ENCODE data around the gene KIAA0513.

The KIAA0513 gene

DNA sequence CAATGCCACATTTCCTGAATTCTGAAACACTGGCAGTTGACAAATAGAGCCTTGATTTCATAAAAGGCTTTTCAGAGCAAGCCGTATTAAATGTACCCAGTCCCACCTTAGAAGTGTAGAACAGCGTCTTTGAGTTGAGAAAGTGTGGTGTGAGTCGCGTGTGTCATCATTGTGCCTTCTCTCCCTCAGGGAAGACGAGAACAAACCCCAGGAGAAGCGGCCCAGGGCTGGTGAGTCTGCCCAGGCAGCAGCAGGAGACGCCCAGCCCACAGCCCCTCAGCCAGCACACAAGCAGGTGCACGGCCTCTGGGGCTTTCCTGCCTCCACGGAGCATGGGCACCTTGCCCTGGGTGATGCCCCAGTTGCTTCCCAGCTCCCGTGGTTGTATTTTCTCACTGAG, 50.6 kb downstream of the KIAA0513 start:
- Histone ChIP-seq H3K9me3 (ENCODE audit: insufficient read depth, low read depth, low read length) (no peaks in the 10 kb centered on the region), H3K9ac (ENCODE audit: low read depth, low read length, poor library complexity, severe bottlenecking) (no peak overlapping the region), H3K4me2 (ENCODE audit: low read depth, low read length, poor library complexity, severe bottlenecking) (no peak overlapping the region), H3K27me3 (ENCODE audit: insufficient read depth, low read length, poor library complexity, severe bottlenecking) (no peaks in the 10 kb centered on the region), H3K79me2 (ENCODE audit: insufficient read depth, low read length) (no peaks in the 10 kb centered on the region), H3K4me3 (ENCODE audit: low read length, poor library complexity, severe bottlenecking) (no peak overlapping the region), H2AFZ (ENCODE audit: low read length) (no peak overlapping the region), H3K9me2 (replicated peaks; ENCODE audit: low read depth, low read length) (no peaks in the 10 kb centered on the region), H4K20me1 (ENCODE audit: insufficient read depth, low read length, poor library complexity, severe bottlenecking) (no peaks in the 10 kb centered on the region), H3F3A (ENCODE audit: low read depth) (no peaks in the 10 kb centered on the region), H3K36me3 (ENCODE audit: insufficient read depth, low read length) (no peaks in the 10 kb centered on the region), H3K4me1 (ENCODE audit: insufficient read depth, low read length, poor library complexity, severe bottlenecking) (no peaks in the 10 kb centered on the region)
- no peak for TF ChIP-seq EZH2phosphoT487 (IDR thresholded peaks at IDR 0.05; ENCODE audit: borderline replicate concordance)
- TF ChIP-seq, protein P1, sequence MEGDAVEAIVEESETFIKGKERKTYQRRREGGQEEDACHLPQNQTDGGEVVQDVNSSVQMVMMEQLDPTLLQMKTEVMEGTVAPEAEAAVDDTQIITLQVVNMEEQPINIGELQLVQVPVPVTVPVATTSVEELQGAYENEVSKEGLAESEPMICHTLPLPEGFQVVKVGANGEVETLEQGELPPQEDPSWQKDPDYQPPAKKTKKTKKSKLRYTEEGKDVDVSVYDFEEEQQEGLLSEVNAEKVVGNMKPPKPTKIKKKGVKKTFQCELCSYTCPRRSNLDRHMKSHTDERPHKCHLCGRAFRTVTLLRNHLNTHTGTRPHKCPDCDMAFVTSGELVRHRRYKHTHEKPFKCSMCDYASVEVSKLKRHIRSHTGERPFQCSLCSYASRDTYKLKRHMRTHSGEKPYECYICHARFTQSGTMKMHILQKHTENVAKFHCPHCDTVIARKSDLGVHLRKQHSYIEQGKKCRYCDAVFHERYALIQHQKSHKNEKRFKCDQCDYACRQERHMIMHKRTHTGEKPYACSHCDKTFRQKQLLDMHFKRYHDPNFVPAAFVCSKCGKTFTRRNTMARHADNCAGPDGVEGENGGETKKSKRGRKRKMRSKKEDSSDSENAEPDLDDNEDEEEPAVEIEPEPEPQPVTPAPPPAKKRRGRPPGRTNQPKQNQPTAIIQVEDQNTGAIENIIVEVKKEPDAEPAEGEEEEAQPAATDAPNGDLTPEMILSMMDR (conservative IDR thresholded peaks at IDR 0.05; ENCODE audit: low read length): no peak

DNA sequence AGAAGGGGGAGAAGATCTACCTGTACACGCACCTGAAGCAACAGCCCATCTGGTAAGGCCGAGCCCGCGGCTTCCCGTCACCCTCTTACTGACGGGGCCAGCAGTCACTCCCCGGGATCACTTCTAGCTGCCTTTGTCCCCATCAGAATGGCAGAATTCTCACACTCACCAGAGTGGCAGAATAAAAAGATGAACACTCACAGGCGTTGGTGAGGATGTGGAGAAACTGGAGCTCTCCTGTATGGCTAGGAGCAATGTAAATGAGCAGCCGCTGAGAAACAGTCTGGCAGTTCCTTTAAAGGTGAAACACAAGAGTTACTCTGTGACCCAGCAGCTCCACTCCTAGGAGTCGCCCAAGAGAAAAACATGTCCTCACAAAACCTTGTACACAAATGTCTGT, 51.4 kb downstream of the KIAA0513 start:
- no peaks in the 10 kb centered on the region for H3K4me1 ChIP-seq (ENCODE audit: insufficient read depth, low read length, poor library complexity, severe bottlenecking)
- TF ChIP-seq, protein P1 (conservative IDR thresholded peaks at IDR 0.05; ENCODE audit: low read length): no peak
- no peak for TF ChIP-seq EZH2phosphoT487 (IDR thresholded peaks at IDR 0.05; ENCODE audit: borderline replicate concordance)

DNA sequence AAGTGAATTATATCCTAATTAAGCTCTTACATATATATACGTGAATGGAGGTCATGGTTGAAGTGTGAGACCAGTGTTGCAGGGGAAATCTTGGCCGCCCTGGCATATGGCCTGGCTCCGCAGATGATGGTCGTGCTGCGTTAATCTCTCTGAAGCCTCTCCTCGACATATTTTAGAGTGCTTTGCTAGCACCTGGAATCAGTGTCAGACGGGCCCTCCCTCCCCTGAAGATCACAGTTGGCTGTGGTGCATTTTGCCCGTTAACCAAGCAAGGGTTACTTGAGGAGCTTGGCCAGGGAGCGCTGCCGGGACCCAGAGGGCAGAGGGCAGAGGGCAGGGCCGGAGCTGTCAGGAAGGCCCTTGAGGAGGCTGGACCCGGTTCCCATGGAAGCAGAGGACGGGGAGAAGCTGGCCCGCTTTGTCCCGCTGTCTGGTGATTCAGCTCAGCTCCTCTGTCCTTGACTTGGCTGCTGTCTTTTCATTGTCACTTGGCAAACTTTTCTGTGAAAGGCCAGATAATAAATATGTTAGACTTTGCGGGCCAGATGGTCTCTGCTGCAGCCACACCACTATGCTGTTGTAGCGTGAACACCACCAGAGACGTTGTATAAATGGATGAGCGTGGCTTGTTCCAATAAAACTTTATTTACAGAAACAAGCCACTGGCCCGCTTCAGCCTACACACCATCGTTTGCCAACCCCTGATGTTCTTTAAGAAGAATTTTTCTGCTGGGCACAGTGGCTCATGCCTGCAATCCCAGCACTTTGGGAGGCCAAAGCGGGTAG, 52.4 kb downstream of the KIAA0513 start:
- Histone ChIP-seq H3K79me2 (ENCODE audit: insufficient read depth, low read length) (no peaks in the 10 kb centered on the region), H4K20me1 (ENCODE audit: insufficient read depth, low read length, poor library complexity, severe bottlenecking) (no peaks in the 10 kb centered on the region), H3K9me2 (replicated peaks; ENCODE audit: low read depth, low read length) (no peaks in the 10 kb centered on the region), H3K9me3 (ENCODE audit: insufficient read depth, low read depth, low read length) (no peaks in the 10 kb centered on the region), H3K4me2 (ENCODE audit: low read depth, low read length, poor library complexity, severe bottlenecking) (no peak overlapping the region), H3K9ac (ENCODE audit: low read depth, low read length, poor library complexity, severe bottlenecking) (no peak overlapping the region), H2AFZ (ENCODE audit: low read length) (no peak overlapping the region), H3K36me3 (ENCODE audit: insufficient read depth, low read length) (no peaks in the 10 kb centered on the region), H3K27me3 (ENCODE audit: insufficient read depth, low read length, poor library complexity, severe bottlenecking) (no peaks in the 10 kb centered on the region), H3K4me3 (ENCODE audit: low read length, poor library complexity, severe bottlenecking) (no peak overlapping the region), H3K4me1 (ENCODE audit: insufficient read depth, low read length, poor library complexity, severe bottlenecking) (no peaks in the 10 kb centered on the region), H3F3A (ENCODE audit: low read depth) (no peaks in the 10 kb centered on the region)
- TF ChIP-seq EZH2phosphoT487 (IDR thresholded peaks at IDR 0.05; ENCODE audit: borderline replicate concordance): no peak
- TF ChIP-seq, protein P1 (conservative IDR thresholded peaks at IDR 0.05; ENCODE audit: low read length): no peak

More for the DNA sequence above, 51.4 kb downstream of the KIAA0513 start:
- Histone ChIP-seq H3K4me2 (ENCODE audit: low read depth, low read length, poor library complexity, severe bottlenecking) (no peak overlapping the region), H3K36me3 (ENCODE audit: insufficient read depth, low read length) (no peaks in the 10 kb centered on the region), H3K79me2 (ENCODE audit: insufficient read depth, low read length) (no peaks in the 10 kb centered on the region), H3K9me2 (replicated peaks; ENCODE audit: low read depth, low read length) (no peaks in the 10 kb centered on the region), H2AFZ (ENCODE audit: low read length) (no peak overlapping the region), H3K27me3 (ENCODE audit: insufficient read depth, low read length, poor library complexity, severe bottlenecking) (no peaks in the 10 kb centered on the region), H3K4me3 (ENCODE audit: low read length, poor library complexity, severe bottlenecking) (no peak overlapping the region), H3K9me3 (ENCODE audit: insufficient read depth, low read depth, low read length) (no peaks in the 10 kb centered on the region), H4K20me1 (ENCODE audit: insufficient read depth, low read length, poor library complexity, severe bottlenecking) (no peaks in the 10 kb centered on the region), H3K9ac (ENCODE audit: low read depth, low read length, poor library complexity, severe bottlenecking) (no peak overlapping the region), H3F3A (ENCODE audit: low read depth) (no peaks in the 10 kb centered on the region)
